HepG2 (cell line): ENCODE measurements around the gene TOPBP1. TPM values are rescaled to one million over a fixed set of nuclear protein-coding genes. Genes with fewer than 3 reads are reported as not detected.
A peak's percentile ranks its signal among the peaks of the same experiment; 100 is the strongest.

Experiments
- ATF7 ChIP-seq, 2 experiments: fragments of 450-650 bp in 1 of 2; sonication (generic) in 1 of 2; formaldehyde crosslinking in 1 of 2; IDR thresholded peaks; 2 replicates each; pipeline versions ENCODE4 v1.4.0 to v1.6.1; 2016 to 2020; ENCODE audit warnings: antibody characterized with exemption in 1 of 2, mild to moderate bottlenecking in 1 of 2, missing genetic modification reagents in 1 of 2
- CENPT ChIP-seq: sonication (generic); formaldehyde crosslinking; IDR thresholded peaks from 2 replicates; pipeline ENCODE4 v1.8.0; 2022; ENCODE audit warnings: low read depth, mild to moderate bottlenecking, moderate library complexity, missing genetic modification reagents
- GZF1 ChIP-seq: sonication (generic); formaldehyde crosslinking; IDR thresholded peaks from 2 replicates; pipeline ENCODE4 v1.5.1; 2020; ENCODE audit warnings: mild to moderate bottlenecking, missing genetic modification reagents
- HMG20A ChIP-seq: IDR thresholded peaks from 2 replicates; pipeline ENCODE4 v1.6.1; 2016; ENCODE audit warnings: borderline replicate concordance
- HOXA7 ChIP-seq: sonication (generic); formaldehyde crosslinking; IDR thresholded peaks from 2 replicates; pipeline ENCODE4 v1.8.1; 2022; ENCODE audit warnings: mild to moderate bottlenecking, missing genetic modification reagents, moderate library complexity
- IKZF4 ChIP-seq: sonication (generic); formaldehyde crosslinking; IDR thresholded peaks from 2 replicates; pipeline ENCODE4 v1.5.1; 2020; ENCODE audit warnings: borderline replicate concordance, mild to moderate bottlenecking, low read depth, missing genetic modification reagents; ENCODE audit errors: not compliant biosample characterization
- IRF2 ChIP-seq: IDR thresholded peaks from 2 replicates; pipeline ENCODE4 v1.6.1; 2018; ENCODE audit warnings: missing genetic modification reagents, missing compliant biosample characterization
- KDM5A ChIP-seq: fragments of 200-600 bp; sonication (generic); IDR thresholded peaks from 2 replicates; pipeline ENCODE4 v1.7.0; 2018; ENCODE audit warnings: antibody characterized with exemption, mild to moderate bottlenecking, low read length, borderline replicate concordance
- MED13 ChIP-seq: sonication (generic); formaldehyde crosslinking; IDR thresholded peaks from 2 replicates; pipeline ENCODE4 v1.5.0; 2020; ENCODE audit warnings: missing genetic modification reagents
- MIXL1 ChIP-seq: IDR thresholded peaks from 2 replicates; pipeline ENCODE4 v1.6.1; 2016
- POLR2A ChIP-seq, 2 experiments: IDR thresholded peaks; 2 replicates each; pipeline ENCODE4 v1.6.1; 2011; ENCODE audit warnings: low read depth in 2 of 2, low read length in 2 of 2, mild to moderate bottlenecking in 1 of 2, moderate library complexity in 1 of 2; ENCODE audit not compliant: insufficient read depth in 1 of 2
- REXO4 ChIP-seq: sonication (generic); formaldehyde crosslinking; IDR thresholded peaks from 2 replicates; pipeline ENCODE4 v1.8.0; 2022; ENCODE audit warnings: missing genetic modification reagents, mild to moderate bottlenecking, borderline replicate concordance
- RFXAP ChIP-seq: sonication (generic); formaldehyde crosslinking; IDR thresholded peaks from 2 replicates; pipeline ENCODE4 v1.4.0; 2020; ENCODE audit warnings: missing genetic modification reagents, borderline replicate concordance
- THAP11 ChIP-seq: IDR thresholded peaks from 2 replicates; pipeline ENCODE4 v1.6.1; 2016; ENCODE audit warnings: missing biosample characterization, missing genetic modification reagents
- ZNF121 ChIP-seq: sonication (generic); formaldehyde crosslinking; IDR thresholded peaks from 2 replicates; pipeline ENCODE4 v1.5.0; 2020; ENCODE audit warnings: mild to moderate bottlenecking, missing genetic modification reagents
- ZNF136 ChIP-seq: sonication (generic); formaldehyde crosslinking; IDR thresholded peaks from 2 replicates; pipeline ENCODE4 v1.8.1; 2022; ENCODE audit warnings: low read depth, mild to moderate bottlenecking, moderate library complexity, missing genetic modification reagents
- ZNF264 ChIP-seq: sonication (generic); formaldehyde crosslinking; IDR thresholded peaks from 2 replicates; pipeline ENCODE4 v1.4.0; 2020; ENCODE audit warnings: missing genetic modification reagents
- ZNF501 ChIP-seq: sonication (generic); formaldehyde crosslinking; IDR thresholded peaks from 2 replicates; pipeline ENCODE4 v1.5.1; 2020; ENCODE audit warnings: mild to moderate bottlenecking, moderate library complexity, missing genetic modification reagents
- ZNF547 ChIP-seq: sonication (generic); formaldehyde crosslinking; IDR thresholded peaks from 2 replicates; pipeline ENCODE4 v1.5.1; 2020; ENCODE audit warnings: mild to moderate bottlenecking, missing genetic modification reagents
- ZNF598 ChIP-seq: sonication (generic); formaldehyde crosslinking; IDR thresholded peaks from 2 replicates; pipeline ENCODE4 v1.5.1; 2020; ENCODE audit warnings: mild to moderate bottlenecking, missing genetic modification reagents, borderline replicate concordance
- ZNF746 ChIP-seq: sonication (generic); formaldehyde crosslinking; IDR thresholded peaks from 2 replicates; pipeline ENCODE4 v1.8.0; 2022; ENCODE audit warnings: mild to moderate bottlenecking, missing genetic modification reagents
- ZNF780A ChIP-seq: sonication (generic); formaldehyde crosslinking; IDR thresholded peaks from 2 replicates; pipeline ENCODE4 v1.8.0; 2022; ENCODE audit warnings: mild to moderate bottlenecking, missing genetic modification reagents, moderate library complexity
- ZNF839 ChIP-seq: sonication (generic); formaldehyde crosslinking; IDR thresholded peaks from 2 replicates; pipeline ENCODE4 v1.4.0; 2020; ENCODE audit warnings: missing genetic modification reagents, mild to moderate bottlenecking, borderline replicate concordance
- ZXDC ChIP-seq: sonication (generic); formaldehyde crosslinking; IDR thresholded peaks from 2 replicates; pipeline ENCODE4 v1.5.0; 2020; ENCODE audit warnings: mild to moderate bottlenecking, missing genetic modification reagents
- polyA plus RNA-seq, 8 experiments: library from polyadenylated mRNA; depleted of rRNA in 3 of 8; stranded (reverse) in 7 of 8; unstranded in 1 of 8; fragments of >200 nt; fragmentation: Illumina TruSeq in 4 of 8; extraction: Trizol in 4 of 8; gene quantifications; 2 replicates each; pipeline versions ENCODE4 v1.2.1 to v1.2.3, GENCODE V29; 2011 to 2016; ENCODE audit warnings: low read depth in 4 of 8, missing spikeins in 1 of 8, mixed read lengths in 1 of 8; ENCODE audit not compliant: insufficient read depth in 1 of 8
- total RNA-seq, 5 experiments: library from RNA; depleted of rRNA; stranded (reverse); fragments of >200 nt; fragmentation: Illumina TruSeq; extraction: Trizol; gene quantifications; 2 replicates each; pipeline ENCODE4 v1.2.3, GENCODE V29; 2016; ENCODE audit warnings: low read depth in 1 of 5
- TF ChIP-seq, protein P1 (sequence below): sonication (generic); formaldehyde crosslinking; IDR thresholded peaks from 2 replicates; pipeline ENCODE4 v1.5.0; 2020; ENCODE audit warnings: missing genetic modification reagents
- TF ChIP-seq, protein P2 (sequence below): sonication (generic); formaldehyde crosslinking; IDR thresholded peaks from 2 replicates; pipeline ENCODE4 v1.8.0; 2022; ENCODE audit warnings: mild to moderate bottlenecking, missing genetic modification reagents, moderate library complexity

The TOPBP1 gene
- total and polyA plus RNA-seq, 2 of the 13 experiments (the other 11 are each of a cell fraction or from before 2014, with no cell fraction given) = 24.3 to 42.9 TPM

GRCh38 chr3:133675631-133676335 is 14.0 kb upstream of the TOPBP1 start (continued):
- TF ChIP-seq, protein P1, sequence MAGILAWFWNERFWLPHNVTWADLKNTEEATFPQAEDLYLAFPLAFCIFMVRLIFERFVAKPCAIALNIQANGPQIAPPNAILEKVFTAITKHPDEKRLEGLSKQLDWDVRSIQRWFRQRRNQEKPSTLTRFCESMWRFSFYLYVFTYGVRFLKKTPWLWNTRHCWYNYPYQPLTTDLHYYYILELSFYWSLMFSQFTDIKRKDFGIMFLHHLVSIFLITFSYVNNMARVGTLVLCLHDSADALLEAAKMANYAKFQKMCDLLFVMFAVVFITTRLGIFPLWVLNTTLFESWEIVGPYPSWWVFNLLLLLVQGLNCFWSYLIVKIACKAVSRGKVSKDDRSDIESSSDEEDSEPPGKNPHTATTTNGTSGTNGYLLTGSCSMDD (CRISPR knock-in tag) = no peak
- no peak for TF ChIP-seq ZNF501
- 0 out of 2 replicates have a peak, but pooled peaks have one; percentile 71 for TF ChIP-seq ZNF264 (CRISPR knock-in tag)
- TF ChIP-seq THAP11 (CRISPR knock-in tag) = peak; percentile 69
- no peak for TF ChIP-seq ZNF780A (CRISPR knock-in tag)
- no peak for TF ChIP-seq ZNF598 (CRISPR knock-in tag)
- no peak for TF ChIP-seq ZNF547 (CRISPR knock-in tag)
- no peak for TF ChIP-seq GZF1
- TF ChIP-seq IRF2 (CRISPR knock-in tag) = peak; percentile 38; the same call in 1 of the 2 replicates
- no peak for TF ChIP-seq ZNF121
- TF ChIP-seq MED13 (CRISPR knock-in tag) = no peak
- TF ChIP-seq ZNF136 (CRISPR knock-in tag) = no peak
- no peak for TF ChIP-seq HOXA7
- no peak for TF ChIP-seq ZNF746 (CRISPR knock-in tag)
- no peak for TF ChIP-seq KDM5A
- TF ChIP-seq HMG20A (CRISPR knock-in tag) = peak; percentile 97
- no peak for TF ChIP-seq ZXDC (CRISPR knock-in tag)
- no peak for TF ChIP-seq ZNF839 (CRISPR knock-in tag)
- TF ChIP-seq, protein P2, sequence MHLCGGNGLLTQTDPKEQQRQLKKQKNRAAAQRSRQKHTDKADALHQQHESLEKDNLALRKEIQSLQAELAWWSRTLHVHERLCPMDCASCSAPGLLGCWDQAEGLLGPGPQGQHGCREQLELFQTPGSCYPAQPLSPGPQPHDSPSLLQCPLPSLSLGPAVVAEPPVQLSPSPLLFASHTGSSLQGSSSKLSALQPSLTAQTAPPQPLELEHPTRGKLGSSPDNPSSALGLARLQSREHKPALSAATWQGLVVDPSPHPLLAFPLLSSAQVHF (CRISPR knock-in tag) = no peak
- TF ChIP-seq ATF7 (IDR thresholded peaks at IDR 0.05) = no peak
- no peak for TF ChIP-seq ATF7 (CRISPR knock-in tag; IDR thresholded peaks at IDR 0.05)
- no peak for TF ChIP-seq RFXAP
- no peak for TF ChIP-seq POLR2A (IDR thresholded peaks at IDR 0.05; ENCODE audit: insufficient read depth in 1 of 2, low read depth in 2 of 2, low read length in 2 of 2)
- TF ChIP-seq MIXL1 = no peak; the same call in none of the 2 replicates
- no peak for TF ChIP-seq REXO4 (CRISPR knock-in tag)
- TF ChIP-seq IKZF4 (CRISPR knock-in tag) = no peak
- TF ChIP-seq CENPT (CRISPR knock-in tag) = no peak
